Right ventricle myocardium inferior (tissue), 1 donor: Measurements from ENCODE around the gene PEX5. TPM values are rescaled to one million over a fixed set of nuclear protein-coding genes. Genes with fewer than 3 reads are reported as not detected.
"Not testable (repeated sequence)": the region's sequence is repeated elsewhere in the genome, so short reads cannot be mapped to it uniquely, and the experiment has no call there.

Experiments
- ATAC-seq: fragments of 200-7000 bp; cut with Tn5 transposase; one replicate; pipeline ENCODE4 v1.9.1; 2020; ENCODE audit warnings: mild to moderate bottlenecking, moderate library complexity
- DNase-seq: peaks from one replicate; pipeline ENCODE4 v3.0.0; 2021; ENCODE audit errors: missing footprints
- intact Hi-C: fragments of 100-400 bp; cut with DNase I; formaldehyde crosslinking; loops from one replicate; pipeline ENCODE4 v1.11.0; 2022
- total RNA-seq: library from RNA; stranded (reverse); fragmentation: NEBNext Ultra II Directional; extraction: Animal tissue kit (Norgen Biotek cat#: 25700); gene quantifications from one replicate; pipeline ENCODE4 v1.2.1, GENCODE V29; 2021
- donor health status: DM: no; HTN: yes; CAD: no; lungs with severe emphysema.

PEX5 gene
- total RNA-seq, 1 donor from 2014 or later: 30.9 TPM

DNA sequence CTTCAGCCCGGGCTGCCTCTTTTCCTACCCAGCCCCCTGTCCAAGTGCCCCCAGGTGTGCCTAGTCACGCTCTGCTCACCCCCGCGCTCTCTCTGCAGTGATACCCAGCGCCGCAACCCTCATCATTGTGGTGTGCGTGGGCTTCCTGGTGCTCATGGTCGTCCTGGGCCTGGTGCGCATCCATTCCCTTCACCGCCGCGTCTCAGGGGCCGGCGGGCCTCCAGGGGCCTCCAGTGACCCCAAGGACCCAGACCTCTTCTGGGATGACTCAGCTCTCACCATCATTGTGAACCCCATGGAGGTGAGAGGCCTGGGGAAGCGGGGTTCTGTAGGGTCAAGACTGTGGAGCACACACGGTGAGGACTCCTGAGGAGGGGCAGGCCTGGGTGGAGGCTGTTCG lies 32.1 kb upstream of the PEX5 start:
- DNase-seq (no peak), ATAC-seq (peak; percentile 14)
- intact Hi-C loops: no loop called here

DNA sequence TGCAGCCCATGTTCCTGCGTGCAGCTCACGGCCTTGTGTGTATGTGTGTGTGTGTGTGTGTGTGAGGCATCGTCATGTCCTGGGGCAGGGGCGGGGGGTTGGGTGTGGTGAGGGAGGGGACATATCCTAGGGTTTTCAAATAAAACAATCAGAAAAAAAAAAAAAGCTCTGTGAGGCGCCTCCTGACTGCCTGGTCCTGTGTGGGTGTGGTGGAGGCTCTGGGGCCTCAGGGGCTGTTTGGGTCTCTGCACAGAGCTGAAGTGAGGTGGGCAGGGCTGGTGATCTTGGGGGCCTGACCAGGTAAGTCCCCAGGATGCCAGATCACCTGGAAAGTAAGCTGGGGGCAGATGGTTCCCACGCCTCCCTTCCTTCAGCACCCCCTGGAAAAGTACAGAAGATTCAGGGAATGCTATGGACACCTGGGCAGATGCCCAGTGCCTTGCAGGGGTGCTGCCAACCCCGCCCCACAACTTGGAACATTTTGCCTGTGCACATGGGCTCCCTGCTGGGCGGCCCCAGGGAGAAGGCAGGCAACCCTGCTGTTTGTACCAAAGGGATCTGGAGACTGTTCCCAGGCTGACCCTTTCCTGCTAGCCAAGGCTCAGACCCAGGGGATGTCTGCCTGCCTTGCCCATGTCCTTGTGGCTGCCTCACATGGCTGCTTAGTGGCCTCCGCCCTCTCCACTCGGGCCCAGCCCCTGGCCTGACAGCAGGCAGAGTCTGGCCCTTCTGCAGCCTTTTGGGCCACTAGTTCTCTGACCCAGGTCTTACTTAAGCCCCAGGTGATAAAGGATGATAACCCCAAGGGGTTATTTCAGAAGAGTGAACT lies 30.5 kb upstream of the PEX5 start:
- DNase-seq (no peak), ATAC-seq (no peak)
- intact Hi-C loops: no loop called here

DNA sequence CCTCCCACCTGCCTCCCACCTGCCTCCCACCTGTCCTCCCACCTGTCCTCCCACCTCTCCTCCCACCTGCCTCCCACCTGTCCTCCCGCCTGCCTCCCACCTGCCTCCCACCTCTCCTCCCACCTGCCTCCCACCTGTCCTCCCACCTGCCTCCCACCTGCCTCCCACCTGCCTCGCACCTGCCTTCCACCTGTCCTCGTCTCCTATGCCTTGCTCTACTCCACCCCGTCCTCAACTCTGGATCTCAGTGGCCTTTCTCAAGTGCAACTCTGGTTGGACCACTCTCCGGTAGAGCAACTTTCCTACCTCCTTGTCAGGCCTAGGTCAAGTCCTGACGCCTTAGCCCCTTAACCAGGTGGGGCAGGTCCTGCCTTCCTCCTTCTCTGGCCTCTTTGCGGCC lies 29.3 kb upstream of the PEX5 start:
- no peak for ATAC-seq
- no peak for DNase-seq
- intact Hi-C loops: no loop called here

DNA sequence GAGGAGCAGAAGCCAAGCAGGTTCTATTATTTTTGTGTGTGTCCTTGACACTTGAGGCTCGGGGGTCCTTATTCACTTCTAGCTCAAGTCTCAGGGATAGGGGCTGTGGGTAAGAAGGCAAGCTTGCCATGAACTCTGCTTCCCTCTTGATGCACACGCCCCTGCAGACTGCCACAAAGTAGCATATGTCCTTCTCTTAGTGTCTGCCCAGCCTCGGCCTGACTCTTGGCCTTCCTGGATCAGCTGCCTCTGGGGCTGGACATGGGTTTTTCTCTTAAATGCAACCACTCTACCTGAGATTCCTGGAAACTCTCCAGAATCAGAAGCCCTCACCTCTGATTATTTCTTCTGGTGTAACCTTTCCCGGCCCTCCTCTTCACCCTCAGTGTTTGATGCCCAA lies 28.2 kb upstream of the PEX5 start:
- intact Hi-C loops: no loop called here
- ATAC-seq (no peak), DNase-seq (no peak)

DNA sequence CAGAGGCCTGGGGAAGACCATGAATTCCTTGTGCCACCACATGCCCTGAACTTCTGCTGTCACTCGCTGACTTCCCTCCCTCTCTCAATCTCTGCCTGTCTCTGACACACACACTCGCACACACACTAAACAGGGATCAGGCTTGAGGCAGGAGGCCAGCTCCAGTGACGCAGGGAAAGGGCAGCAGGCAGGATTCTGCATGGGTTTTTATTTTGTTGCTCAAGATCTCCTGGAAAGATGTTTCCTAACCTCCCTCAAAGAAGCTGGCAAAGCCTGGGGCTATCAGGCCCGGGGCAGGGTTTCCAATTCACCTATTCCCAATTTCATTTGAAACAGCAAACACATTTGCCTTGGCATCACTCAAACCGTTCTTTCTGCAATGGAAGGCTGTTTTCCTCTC lies 27.7 kb upstream of the PEX5 start:
- DNase-seq (no peak), ATAC-seq (no peak)
- intact Hi-C loops: no loop called here

DNA sequence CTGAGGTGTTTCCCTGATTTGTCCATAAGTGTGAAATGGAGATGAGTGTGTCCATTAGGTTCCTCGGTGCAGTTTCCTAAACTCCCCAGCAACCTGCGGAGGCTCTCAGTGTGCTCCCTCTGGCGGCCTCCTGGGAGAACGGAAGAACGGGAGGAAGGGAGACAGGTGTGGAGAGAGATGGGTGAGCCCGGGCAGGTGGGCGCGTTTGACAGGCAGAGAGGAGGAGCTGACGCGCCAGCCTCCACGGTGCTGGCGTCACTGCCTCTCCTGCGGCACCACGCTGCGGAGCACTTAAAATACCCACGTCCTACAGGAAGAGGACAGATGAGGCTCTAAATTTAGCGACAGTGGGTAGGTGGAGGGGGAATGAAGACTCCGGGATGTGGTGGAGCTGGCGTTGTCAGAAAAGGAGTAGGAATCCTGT lies 26.8 kb upstream of the PEX5 start:
- ATAC-seq (peak; percentile 42), DNase-seq (no peak)
- intact Hi-C loops: no loop called here

DNA sequence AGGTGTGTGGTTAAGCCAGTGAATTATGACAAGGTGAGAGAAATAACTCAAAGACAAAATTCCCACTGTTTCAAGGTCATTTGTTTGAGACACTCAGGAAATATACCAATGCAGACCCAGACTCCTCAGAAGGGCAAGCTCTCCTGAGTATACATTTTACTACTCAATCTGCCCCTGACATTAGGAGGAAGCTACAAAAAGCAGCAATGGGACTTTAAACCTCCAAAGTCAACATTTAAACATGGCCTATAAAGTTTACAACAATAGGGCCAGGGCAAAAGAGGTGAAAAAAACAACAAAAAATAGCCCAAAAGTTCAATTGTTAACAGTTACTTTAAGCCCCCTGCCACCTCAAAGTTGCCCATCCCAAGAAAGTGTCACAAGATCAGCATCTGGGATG lies 19.5 kb upstream of the PEX5 start:
- DNase-seq (no peak), ATAC-seq (no peak)
- intact Hi-C loops: no loop called here

DNA sequence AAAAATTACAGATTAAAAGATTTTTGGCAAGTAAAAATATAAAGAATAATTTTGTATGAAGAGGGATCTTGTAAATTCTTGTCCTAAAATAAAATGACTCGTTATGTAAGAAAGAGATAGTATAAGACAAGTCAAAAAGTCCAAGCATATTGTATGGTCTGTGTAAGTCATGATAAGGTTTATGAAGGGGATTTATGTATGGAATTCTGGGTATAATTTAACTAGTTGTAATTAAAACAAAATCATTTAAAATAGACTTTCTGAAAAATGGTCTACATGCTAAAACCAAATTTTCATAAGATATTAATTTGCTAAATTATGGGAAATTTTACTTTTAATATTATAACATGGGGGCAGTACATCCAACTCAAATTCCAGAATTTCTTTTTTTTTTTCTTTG lies 17.6 kb upstream of the PEX5 start:
- intact Hi-C loops: no loop called here
- no peak for ATAC-seq
- no peak for DNase-seq

DNA sequence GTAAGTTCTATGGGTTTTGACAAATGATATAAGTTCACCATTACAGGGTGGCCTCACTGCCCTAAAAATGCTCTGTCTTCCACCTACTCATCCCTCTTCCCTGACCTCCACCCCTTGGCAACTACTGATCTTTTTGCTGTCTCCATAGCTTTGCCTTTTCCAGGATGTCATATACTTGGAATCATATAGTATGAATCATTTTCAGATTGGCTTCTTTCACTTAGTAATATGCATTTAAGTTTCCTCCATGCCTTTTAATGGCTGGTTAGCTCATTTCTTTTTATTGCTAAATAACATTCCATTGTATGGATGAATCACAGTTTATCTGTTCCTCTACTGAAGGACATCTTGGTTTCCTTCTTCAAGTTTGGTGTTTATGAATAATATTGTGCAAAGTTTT lies 14.0 kb upstream of the PEX5 start:
- no peak for ATAC-seq
- intact Hi-C loops: no loop called here

DNA sequence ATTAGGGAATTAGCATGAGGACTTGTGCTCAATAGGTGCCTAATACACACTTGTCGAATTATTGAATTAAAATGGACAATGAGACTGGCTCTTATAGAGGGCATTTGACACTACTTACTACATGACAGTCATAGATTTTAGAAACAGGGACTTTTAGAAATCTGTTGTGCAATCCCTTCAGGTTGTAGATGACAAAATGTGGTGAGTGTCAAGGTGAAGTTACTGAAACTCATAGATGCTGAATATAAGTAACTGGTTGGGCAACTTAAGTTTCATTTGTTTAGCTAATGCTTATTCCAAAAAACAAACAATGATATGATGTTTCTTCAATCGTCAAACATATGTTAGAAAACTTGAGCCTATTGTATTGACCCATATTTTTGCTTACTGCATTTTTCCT lies 12.9 kb upstream of the PEX5 start:
- ATAC-seq (no peak), DNase-seq (no peak)
- intact Hi-C loops: no loop called here

More for the DNA sequence above, 14.0 kb upstream of the PEX5 start:
- DNase-seq: no peak

DNA sequence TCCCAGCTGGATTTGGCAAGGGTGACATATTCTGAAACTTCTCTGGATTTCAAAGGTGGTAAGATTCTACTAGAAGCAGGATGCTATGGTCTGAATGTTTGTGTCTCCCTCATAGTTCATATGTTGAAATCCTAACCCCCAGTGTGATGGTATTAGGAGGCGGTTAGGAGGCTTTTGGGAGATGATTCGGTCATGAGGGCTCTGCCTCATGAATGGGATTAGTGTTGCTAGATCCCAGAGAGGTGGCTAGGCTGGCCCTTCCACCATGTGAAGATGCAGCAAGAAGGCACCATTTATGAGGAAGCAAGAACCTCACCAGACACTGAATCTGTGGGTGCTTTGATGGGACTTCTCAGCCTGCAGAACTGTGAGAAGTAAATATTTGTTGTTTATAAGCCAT lies 11.0 kb upstream of the PEX5 start:
- ATAC-seq: no peak
- intact Hi-C loops: no loop called here

DNA sequence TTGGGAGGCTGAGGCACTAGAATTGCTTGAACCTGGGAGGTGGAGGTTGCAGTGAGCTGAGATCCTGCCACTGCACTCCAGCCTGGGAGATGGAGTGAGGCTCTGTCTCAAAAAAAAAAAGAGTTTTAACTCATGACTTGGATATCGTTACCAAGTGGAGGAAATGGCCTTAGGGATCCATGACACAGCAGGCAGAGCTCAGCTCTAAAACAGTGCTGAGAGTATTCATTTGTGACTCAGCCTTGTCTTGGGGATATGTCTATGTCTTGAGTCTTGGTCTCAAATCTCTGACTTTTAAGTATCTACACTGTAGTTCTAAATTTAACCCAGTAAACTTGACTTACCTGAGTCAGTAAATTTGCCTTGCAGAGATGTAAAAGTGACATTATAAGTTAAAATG lies 8.8 kb upstream of the PEX5 start:
- intact Hi-C loops: no loop called here
- DNase-seq: no peak
- no peak for ATAC-seq

More for the DNA sequence above, 11.0 kb upstream of the PEX5 start:
- no peak for DNase-seq

DNA sequence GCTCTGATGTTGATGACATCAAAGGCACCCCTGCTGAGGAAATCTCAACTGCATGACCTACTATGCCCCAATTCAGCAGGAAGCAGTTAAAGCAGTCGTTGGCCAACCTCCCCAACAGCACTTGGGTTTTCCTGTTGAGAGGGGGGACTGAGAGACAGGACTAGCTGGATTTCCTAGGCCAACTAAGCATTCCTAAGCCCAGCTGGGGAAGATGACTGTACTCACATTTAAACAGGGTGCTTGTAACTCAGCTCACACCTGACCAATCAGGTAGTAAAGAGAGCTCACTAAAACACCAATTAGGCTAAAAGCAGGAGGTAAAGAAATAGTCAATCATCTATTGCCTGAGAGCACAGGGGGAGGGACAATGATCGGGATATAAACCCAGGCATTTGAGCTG lies 3.4 kb upstream of the PEX5 start:
- ATAC-seq, intact Hi-C loops: not testable (repeated sequence)

DNA sequence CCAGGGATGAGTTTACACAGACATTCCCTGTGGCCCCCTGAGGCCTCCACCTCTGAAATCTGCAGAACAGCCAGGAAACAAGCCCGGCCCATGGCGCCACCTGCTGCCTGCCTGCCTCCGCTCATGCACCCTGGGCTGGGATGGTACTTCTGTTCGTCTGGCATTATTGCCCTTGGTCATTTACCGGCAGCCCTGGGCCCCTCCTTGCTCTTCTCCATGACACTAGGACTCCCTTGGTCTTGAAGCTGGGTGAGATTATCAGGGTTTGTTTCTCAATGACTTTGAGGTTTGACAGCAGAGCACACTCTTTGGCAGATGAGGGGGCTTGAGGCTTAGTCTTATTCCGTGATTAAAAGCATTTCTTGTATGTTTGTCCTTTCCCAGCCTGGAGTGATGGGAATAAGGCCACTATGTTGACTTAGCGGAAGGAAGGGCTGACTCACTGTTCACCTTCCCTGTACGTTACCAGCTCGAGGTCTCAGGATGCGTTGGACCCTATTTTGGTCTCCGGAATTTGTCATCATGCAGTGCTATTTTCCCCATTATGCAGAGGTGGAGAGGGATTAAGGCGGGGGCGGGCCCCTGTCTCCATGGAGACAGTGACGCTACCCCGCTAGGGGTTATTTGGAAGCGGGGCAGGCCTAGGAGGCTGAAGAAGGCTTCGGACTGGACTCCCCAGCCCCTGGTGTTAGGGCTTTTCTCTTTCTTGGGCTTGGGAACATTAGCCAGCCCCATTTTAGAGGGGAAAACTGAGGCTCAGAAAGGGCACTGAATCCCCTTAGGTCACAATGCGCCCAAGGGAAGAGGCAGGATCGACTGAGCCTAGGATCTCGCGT lies 706 bp upstream of the PEX5 start:
- DNase-seq (peak; percentile 76), ATAC-seq (peak; percentile 69)
- intact Hi-C loops: loop anchor here (2.0 kb wide), 1 partner anchor 46 kb away; no protein-coding TSS in a partner anchor

More for the DNA sequence above, 3.4 kb upstream of the PEX5 start:
- DNase-seq: not testable (repeated sequence)

DNA sequence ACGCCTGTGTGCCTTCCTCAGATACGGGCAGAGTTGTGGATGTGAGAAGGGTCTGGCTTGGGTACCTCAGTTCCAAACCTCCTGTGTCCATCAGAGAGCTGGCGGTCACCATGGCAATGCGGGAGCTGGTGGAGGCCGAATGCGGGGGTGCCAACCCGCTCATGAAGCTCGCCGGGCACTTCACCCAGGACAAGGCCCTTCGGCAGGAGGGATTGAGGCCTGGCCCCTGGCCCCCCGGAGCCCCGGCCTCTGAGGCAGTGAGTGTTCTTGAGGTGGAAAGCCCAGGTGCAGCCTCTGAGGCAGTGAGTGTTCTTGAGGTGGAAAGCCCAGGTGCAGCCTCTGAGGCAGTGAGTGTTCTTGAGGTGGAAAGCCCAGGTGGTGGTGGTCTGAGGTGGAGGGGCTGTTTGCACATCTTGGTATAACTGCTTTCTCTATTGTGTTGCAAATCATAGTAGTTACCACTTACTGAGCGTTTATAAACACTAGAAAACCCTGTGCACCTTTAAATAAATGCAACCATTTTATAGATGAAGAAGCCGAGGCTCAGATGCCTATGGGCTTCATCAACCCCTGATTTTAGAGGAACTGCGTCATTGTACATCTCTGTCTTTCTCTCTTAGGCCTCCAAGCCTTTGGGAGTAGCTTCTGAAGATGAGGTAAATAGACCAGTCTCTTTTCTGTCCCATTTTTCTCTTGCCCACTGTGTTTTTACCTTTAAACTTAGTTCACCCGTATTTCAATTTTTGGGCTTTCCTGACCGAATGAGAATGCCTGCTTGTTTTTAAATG lies 976 bp downstream of the PEX5 start:
- intact Hi-C loops: no loop called here
- DNase-seq (peak; percentile 65), ATAC-seq (no peak)

DNA sequence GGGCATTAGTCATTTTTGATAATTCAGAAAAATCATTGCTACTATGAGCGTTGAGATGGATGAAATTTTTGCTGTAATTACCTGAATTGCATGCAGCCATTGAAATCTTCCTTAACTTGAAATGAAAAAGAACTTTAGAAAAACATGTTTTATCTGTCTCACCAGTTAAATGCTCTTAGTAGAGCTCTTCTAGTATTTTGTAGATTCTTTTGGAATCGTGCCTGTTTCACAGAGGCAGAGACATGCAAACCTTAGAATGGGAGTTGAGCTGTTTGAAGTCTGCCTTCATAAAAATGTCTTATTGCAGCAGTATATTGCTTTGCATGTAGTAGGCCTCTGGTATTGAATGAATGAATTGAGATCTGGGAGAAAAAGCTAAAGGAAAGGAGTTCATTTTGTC lies 4.2 kb downstream of the PEX5 start:
- no peak for ATAC-seq
- DNase-seq: no peak
- intact Hi-C loops: no loop called here

DNA sequence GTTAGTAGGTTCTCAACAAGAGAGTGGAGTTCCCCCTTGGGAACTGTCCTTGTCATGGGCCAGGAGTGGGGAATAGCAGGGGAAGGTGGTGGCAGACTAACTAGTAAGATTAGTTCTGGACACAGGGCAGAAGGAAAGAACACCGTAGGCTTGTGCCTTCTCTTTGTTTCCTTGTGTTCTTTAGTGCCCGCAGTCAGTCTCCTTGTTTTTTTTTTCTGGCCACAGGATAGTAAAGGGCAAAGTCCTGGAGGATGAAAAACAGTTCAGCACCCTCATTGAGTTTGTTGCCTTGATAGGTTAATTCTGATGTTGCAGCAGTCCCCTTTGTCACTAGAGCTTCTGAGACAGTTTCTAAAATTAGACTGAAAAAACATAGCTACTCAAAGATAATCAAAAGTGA lies 8.4 kb downstream of the PEX5 start:
- DNase-seq: no peak
- no peak for ATAC-seq
- intact Hi-C loops: no loop called here

DNA sequence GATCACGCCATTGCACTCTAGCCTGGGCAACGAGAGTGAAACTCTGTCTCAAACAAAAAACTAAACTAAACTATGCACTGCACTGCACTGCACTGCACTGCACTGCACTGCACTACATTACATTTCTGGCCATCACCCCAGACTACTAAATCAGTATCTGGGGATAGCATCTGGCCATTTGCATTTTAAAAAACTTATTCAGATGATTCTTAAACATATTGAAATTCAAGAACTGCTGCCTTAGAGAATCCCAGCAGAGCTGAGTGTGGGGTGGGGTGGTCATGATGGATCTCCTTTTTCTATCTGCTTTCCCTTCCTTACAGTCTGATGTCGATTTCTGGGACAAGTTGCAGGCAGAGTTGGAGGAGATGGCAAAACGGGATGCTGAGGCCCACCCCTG lies 13.6 kb downstream of the PEX5 start:
- intact Hi-C loops: no loop called here
- DNase-seq (no peak), ATAC-seq (no peak)

DNA sequence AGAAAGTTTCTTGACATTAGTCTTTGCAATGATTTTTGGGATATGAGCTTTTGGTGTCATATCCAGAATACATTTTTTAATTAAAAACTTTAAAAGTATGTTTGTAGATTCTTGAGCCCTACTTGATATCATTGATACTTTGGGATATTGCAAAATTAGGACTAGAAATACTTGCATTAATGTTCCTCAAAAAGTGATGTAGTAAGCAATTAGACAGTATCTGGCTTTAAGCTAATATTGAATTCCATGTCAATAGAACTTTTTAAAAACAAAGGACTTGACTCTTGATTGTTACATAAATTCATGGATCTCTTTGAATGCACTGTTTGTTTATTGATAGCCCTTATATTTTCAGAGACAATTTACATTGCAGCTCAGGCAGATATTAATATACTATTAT lies 15.6 kb downstream of the PEX5 start:
- intact Hi-C loops: no loop called here
- no peak for DNase-seq
- ATAC-seq: no peak
